Activated effector memory CD4-positive, alpha-beta T cell treated with anti-CD3 and anti-CD28 coated beads, Interleukin-2, amount 50 U/mL, for 16 hours (primary cell): ENCODE results near the gene A4GNT.
"Not testable (repeated sequence)": the region's sequence is repeated elsewhere in the genome, so short reads cannot be mapped to it uniquely, and the experiment has no call there.

Experiments
- DNase-seq: peaks from one replicate; pipeline ENCODE4 v3.0.0-alpha.2; 2020

A4GNT gene

DNA sequence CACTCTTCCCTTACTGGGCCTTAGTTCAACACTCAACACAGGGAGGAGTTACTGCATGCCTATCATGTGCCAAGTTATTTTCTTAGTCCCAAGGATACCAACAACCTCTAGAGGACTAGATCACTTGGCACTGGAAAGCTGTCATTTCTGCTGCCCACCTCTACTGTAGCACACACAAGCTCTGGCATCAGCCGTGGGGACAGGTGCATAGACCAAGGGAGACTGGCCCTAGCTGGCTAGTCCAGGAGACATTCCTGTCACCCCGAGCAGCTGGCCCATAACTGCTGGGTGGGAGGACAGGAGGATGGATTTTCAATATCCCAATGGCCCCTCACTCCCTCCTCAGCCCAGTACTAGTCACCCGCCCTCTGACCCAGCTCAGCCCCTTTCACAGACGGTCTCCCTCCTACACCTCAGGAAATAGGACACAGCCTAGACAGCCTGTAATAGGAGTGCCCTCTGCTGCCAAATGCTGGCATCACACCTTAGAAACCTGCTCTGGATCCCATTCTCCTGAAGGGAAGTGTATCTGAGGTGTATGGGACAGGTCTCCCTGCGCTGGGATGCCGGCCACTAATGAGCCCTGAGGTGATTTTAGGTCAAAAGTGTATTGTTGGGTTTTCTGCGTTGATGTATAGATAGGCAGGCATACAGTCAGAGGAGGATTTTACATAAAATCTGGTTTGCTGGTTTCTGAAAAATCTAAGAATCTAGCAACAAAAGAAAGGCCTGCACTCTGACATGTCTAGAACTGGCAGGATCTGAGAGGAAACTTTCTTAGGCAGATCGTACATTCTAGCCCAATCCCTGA lies 13.4 kb downstream of the A4GNT start:
- DNase-seq, result peak; percentile 83

DNA sequence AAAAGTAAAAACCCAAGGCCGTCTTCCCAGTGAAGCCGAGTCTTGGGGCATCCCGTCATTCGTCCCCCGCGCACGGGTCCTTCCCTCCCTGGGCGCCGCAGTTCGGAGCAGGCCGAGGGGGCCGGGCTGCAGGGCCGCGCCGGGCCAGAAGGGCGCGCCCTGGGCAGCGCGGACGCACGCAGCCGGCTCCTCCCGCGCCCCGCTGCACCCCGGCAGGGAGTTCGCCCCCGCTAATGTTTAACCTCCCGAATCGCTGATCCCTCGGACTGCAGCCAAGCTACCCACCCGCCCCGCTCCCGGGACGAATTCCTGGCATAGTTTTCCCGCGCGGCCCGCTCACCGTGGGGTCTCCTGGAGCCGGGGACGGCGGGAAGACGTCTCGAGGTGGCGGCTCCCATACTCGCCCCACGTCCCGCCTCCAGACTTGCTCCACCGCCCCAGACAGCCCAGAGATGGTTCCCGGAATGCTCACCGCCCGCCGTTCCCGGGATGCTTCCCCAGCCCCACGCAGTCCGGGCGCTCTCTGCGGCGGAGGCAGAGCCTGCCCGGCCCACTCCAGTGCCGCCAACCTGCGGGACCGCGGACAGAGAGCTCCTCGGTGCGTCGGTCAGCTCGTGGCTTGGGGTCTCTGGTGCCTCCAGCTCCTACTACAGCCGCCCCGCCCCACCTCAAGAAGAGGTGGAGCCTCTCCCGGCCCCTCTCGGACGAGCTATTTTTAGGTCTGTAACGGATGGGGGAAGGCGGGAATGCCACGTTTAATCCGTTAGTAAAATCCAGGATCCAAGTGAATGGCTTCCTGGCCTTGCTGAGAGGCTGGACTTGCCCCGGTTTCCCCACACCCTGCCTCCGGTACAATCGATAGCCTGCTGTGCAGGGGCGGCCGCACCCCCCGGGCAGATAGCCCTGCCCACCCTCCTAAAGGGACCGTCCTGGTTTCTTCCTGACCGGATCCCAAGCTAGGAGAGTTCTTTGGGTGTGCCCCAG lies 16.9 kb downstream of the A4GNT start, which contains the start of gene DZIP1L:
Gene DZIP1L, minus strand, starts transcription at position 621 of the 984 bp plus-strand sequence. CDS start 11,637 bp downstream, outside the sequence.
- no peak for DNase-seq

DNA sequence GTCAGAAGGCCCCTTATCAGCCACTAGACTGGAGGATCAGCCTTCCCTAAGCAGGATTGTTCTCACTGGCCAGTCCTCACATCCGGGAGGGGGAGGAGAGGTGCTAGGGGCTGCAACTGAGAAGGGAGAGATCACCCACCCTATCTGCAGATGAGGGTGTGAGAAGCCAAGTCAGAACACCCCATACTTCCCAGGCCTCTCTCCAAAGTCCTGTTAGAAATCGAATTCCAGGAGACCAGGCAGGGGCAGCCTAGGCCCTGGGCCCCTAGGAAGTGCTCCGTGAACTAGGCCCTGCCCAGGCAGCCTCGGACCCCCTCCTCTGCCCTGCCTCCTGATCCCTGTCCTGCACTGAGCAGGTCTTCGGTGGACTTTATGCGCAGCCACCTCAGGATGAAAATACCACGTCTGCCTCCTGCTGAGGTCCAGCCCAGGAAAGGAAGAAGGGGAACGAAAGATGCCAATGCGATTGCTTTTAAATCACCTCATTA lies 17.7 kb downstream of the A4GNT start:
- no peak for DNase-seq

DNA sequence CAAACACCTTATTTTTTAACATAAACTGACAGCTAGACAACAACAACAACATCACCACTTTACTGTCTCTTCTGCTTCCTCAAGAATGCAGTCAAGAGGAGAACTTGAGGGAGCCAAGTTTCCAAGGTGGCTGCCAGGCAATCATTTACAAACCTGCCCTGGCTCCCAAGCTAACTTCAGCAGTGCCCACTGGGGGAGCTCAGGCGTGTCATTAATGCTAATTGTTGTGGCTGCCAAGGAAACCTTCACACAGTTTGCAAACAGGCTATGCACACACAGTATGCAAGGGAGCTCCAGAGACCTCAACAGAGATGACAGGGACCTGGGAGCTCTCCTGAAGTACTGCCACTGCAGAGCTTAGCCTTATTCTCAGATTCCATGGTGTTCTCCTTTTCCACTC lies 18.9 kb downstream of the A4GNT start:
- no peak for DNase-seq

- DNase-seq, result no peak
These were observed 19.8 kb downstream of the A4GNT start for GRCh38 chr3:138112362-138112761.

- DNase-seq, result no peak
These were observed 26.6 kb downstream of the A4GNT start for GRCh38 chr3:138105598-138105997.

GRCh38 chr3:138103466-138103865 lies 28.7 kb downstream of the A4GNT start:
- DNase-seq, result no peak

- not testable (repeated sequence) for DNase-seq
These were observed 30.7 kb downstream of the A4GNT start for GRCh38 chr3:138101351-138101940.

- DNase-seq, result no peak
These were observed 32.8 kb downstream of the A4GNT start for GRCh38 chr3:138099417-138099816.

GRCh38 chr3:138097192-138098172 lies 34.7 kb downstream of the A4GNT start:
- no peak for DNase-seq

GRCh38 chr3:138093721-138094120 lies 38.5 kb downstream of the A4GNT start:
- no peak for DNase-seq

DNA sequence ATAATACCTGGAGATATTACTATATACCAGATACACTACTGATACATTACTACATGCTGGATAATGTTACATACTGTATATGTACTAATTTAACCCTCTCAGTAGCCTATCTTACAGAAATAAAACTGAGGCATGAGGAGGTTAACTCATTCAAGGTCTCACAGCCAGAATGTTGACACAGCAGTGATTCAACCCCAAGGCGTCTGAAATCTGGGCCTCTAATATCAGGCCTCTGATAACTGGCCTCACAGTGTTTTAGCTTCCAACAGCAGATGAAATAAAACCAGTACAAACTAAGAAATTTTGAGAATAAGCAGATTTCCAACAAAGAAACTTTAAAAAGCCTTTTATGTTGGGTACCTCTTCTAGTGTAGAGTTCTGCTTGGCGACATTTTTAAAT lies 40.2 kb downstream of the A4GNT start:
- DNase-seq, result no peak

DNA sequence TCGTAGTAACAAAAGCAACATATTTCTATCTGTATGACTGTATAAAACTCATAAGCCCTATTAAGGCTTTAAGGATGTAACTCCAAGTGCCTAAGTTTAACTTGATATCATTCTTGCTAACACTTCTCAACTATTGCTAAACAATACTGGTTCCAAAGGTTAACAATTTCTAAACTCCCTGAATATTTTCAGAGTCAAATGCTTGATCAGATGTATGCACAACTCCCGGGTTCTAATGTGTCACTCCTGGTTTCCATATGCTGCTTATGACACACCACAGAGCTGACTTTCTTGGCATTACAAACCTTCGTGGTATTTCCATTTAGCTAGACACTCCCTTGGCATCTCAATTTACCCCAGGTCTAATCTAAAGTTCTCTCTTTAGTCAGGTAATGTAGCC lies 43.1 kb downstream of the A4GNT start:
- DNase-seq, result no peak

GRCh38 chr3:138085745-138086144 lies 46.4 kb downstream of the A4GNT start:
- DNase-seq, result not testable (repeated sequence)

GRCh38 chr3:138084196-138084595 lies 48.0 kb downstream of the A4GNT start:
- DNase-seq, result no peak

GRCh38 chr3:138082992-138083386 lies 49.2 kb downstream of the A4GNT start:
- no peak for DNase-seq

DNA sequence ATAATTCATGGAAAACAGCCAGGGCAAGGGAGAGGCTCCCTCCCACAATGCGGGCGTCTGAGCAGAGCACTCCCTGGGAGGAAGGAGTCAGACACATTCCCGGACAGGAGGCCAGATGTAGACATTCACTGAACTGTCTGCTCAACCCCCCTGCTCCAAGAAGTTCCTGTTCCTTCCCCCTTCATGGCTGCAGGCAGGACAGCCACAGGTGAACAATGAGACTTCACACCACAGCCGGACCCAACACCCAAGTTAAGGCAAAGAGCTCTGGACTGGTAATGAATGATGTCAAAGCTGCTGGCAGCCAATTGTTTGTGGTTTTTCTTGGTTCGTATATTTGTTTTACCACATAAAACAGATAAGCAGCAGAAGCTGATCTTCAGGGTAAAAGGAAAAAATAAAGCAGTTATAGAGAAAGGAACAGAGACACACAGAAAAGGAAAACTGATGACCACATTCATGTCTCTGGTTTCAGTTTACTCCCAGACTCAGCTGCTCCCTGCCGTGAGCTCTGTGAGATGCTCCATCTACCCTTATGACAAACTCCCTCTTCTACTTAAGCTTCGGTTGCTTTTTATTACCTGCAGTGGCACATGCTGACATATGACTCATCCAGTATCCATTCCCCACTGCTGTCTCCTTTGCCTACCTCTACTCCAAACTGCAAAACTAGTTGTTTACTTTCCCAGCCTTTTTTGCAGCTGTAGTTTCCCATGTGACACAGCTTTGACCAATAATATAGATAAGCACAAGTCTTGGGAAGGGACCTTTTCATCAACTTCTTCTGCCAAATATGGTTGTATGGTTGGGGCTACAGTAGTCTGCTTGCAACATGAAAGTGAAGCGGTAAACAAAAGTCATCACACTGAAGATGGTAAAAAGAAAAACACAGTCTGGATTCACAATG lies 49.9 kb downstream of the A4GNT start:
- DNase-seq, result no peak

- no peak for DNase-seq
These were observed 50.7 kb downstream of the A4GNT start for GRCh38 chr3:138081371-138082084.

GRCh38 chr3:138079901-138080300 lies 52.3 kb downstream of the A4GNT start:
- no peak for DNase-seq

DNA sequence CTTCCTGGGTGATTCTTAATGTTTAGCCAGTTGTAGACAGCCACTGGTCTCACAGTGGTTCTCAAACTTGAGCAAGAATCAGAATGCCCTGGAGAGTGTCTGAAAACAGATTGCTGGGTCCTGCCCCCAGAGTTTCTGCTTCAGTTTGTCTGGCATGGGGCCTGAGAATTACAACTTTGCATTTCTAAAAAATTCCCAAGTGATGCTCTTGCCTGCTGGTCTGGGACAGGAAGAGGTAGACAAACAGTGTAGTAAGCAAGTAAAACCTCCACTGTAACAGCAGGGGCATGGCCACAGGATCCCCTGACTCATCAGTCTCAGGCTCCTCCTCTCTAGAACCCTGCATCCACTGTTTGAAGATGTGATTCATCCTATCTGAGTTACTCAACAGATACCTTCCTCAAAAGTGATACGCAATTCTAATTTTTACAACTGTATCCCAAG lies 53.3 kb downstream of the A4GNT start:
- DNase-seq, result no peak
